K562 (cell line): ENCODE measurements around the gene KLHL22. TPM values are rescaled to one million over a fixed set of nuclear protein-coding genes. Genes with fewer than 3 reads are reported as not detected.

ENCODE experiments used
- ATF7 ChIP-seq: fragments of 450-650 bp; IDR thresholded peaks from 2 replicates; pipeline ENCODE4 v1.7.1; 2014; ENCODE audit warnings: mild to moderate bottlenecking, moderate library complexity
- BRD9 ChIP-seq: fragments of 450-650 bp; IDR thresholded peaks from 2 replicates; pipeline ENCODE4 v1.6.1; 2018; ENCODE audit warnings: low read depth; ENCODE audit not compliant: partially characterized antibody
- CAMTA2 ChIP-seq: fragments of 250-450 bp; sonication (Bioruptor Pico); conservative IDR thresholded peaks from 2 replicates; pipeline ENCODE4 v1.5.1; 2022
- E2F4 ChIP-seq: sonication (generic); formaldehyde crosslinking; IDR thresholded peaks from 2 replicates; pipeline ENCODE4 v1.8.0; 2022; ENCODE audit warnings: mild to moderate bottlenecking, low read depth, missing genetic modification reagents
- HDAC1 ChIP-seq, 2 experiments: fragments of 450-650 bp; IDR thresholded peaks; 2 replicates each; pipeline ENCODE4 v1.6.1; 2016 to 2017; ENCODE audit warnings: inconsistent platforms in 1 of 2, mild to moderate bottlenecking in 1 of 2, moderate library complexity in 1 of 2
- HDAC3 ChIP-seq: fragments of 450-650 bp; IDR thresholded peaks from 2 replicates; pipeline ENCODE4 v1.6.1; 2018; ENCODE audit warnings: borderline replicate concordance, mild to moderate bottlenecking, moderate library complexity; ENCODE audit not compliant: partially characterized antibody
- NR0B1 ChIP-seq: fragments of 450-650 bp; IDR thresholded peaks from one replicate; pipeline ENCODE4 v1.6.1; 2018; ENCODE audit warnings: mild to moderate bottlenecking, moderate library complexity; ENCODE audit not compliant: partially characterized antibody
- PHF20 ChIP-seq: fragments of 450-650 bp; IDR thresholded peaks from 2 replicates; pipeline ENCODE4 v1.6.1; 2018; ENCODE audit not compliant: partially characterized antibody
- SP1 ChIP-seq: sonication (generic); formaldehyde crosslinking; IDR thresholded peaks from 2 replicates; pipeline ENCODE4 v1.8.1; 2022; ENCODE audit warnings: mild to moderate bottlenecking, missing genetic modification reagents
- polyA plus RNA-seq, 8 experiments: library from polyadenylated mRNA; depleted of rRNA in 4 of 8; stranded (reverse) in 5 of 8; unstranded in 3 of 8; fragments of >200 nt; fragmentation: Nextera tagmentation in 2 of 8; fragmentation: Illumina TruSeq in 1 of 8; extraction: Ambion mirVana in 2 of 8; extraction: Trizol in 1 of 8; gene quantifications; 2 replicates each; pipeline versions ENCODE4 v1.2.1 to v1.2.3, GENCODE V29; 2011 to 2014; ENCODE audit warnings: inconsistent platforms in 1 of 8, missing spikeins in 1 of 8
- total RNA-seq, 7 experiments: library from RNA; depleted of rRNA in 6 of 7; stranded (reverse); fragments of >200 nt in 6 of 7; fragmentation: Illumina TruSeq in 2 of 7; extraction: Trizol in 2 of 7; gene quantifications; 2 replicates each; pipeline versions ENCODE4 v1.2.1 to v1.2.3, GENCODE V29; 2011 to 2021; ENCODE audit warnings: low replicate concordance in 1 of 7
- TF ChIP-seq, protein P1 (sequence below): fragments of 450-650 bp; IDR thresholded peaks from 2 replicates; pipeline ENCODE4 v1.6.1; 2016; ENCODE audit warnings: mild to moderate bottlenecking, moderate library complexity
- TF ChIP-seq, protein P2 (sequence below): fragments of 450-650 bp; IDR thresholded peaks from 2 replicates; pipeline ENCODE4 v1.6.1; 2016; ENCODE audit warnings: borderline replicate concordance

Gene KLHL22
- total and polyA plus RNA-seq, 9 of the 15 experiments (the other 6 are each of a cell fraction or from before 2014, with no cell fraction given), result 1.3 to 25.6 (median 15.2) TPM

DNA sequence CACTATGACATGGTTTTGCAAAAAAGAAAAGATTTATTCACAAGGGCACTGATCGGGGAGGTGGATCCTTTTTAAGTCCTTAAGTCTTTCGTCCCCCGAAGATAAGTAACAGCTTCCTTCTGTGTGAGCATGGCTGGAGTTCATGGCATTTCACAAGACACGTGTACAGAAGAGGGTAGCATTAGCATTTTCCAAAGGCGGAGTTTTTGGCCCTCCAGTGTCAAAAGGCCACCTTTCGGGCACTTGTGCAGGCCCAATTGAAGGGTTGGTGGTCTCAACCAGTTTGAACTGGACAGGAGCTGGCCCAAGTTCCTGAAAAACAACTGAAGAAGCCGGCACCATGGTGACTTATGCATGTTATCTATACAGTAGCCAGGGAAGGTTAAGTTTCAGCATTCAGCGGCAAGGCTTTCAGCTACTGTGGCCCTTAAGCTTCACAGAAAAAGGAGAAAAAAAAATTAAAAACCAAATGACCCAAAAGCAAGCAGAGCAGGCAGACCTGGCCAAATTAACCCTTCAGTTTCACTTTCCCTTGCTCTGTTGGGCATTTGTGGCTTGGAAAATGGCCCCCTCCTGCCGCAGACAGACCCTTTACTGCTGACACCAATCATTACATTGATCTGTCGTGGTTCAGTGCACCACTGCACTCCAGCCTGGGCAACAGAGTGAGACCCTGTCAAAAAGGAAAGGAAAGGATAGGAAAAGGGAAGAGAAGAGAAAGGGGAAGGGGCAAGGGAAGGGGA lies 83.0 kb downstream of the KLHL22 start (continued):
- no peak for TF ChIP-seq E2F4 (CRISPR knock-in tag)
- TF ChIP-seq HDAC3, result no peak
- TF ChIP-seq, protein P1, sequence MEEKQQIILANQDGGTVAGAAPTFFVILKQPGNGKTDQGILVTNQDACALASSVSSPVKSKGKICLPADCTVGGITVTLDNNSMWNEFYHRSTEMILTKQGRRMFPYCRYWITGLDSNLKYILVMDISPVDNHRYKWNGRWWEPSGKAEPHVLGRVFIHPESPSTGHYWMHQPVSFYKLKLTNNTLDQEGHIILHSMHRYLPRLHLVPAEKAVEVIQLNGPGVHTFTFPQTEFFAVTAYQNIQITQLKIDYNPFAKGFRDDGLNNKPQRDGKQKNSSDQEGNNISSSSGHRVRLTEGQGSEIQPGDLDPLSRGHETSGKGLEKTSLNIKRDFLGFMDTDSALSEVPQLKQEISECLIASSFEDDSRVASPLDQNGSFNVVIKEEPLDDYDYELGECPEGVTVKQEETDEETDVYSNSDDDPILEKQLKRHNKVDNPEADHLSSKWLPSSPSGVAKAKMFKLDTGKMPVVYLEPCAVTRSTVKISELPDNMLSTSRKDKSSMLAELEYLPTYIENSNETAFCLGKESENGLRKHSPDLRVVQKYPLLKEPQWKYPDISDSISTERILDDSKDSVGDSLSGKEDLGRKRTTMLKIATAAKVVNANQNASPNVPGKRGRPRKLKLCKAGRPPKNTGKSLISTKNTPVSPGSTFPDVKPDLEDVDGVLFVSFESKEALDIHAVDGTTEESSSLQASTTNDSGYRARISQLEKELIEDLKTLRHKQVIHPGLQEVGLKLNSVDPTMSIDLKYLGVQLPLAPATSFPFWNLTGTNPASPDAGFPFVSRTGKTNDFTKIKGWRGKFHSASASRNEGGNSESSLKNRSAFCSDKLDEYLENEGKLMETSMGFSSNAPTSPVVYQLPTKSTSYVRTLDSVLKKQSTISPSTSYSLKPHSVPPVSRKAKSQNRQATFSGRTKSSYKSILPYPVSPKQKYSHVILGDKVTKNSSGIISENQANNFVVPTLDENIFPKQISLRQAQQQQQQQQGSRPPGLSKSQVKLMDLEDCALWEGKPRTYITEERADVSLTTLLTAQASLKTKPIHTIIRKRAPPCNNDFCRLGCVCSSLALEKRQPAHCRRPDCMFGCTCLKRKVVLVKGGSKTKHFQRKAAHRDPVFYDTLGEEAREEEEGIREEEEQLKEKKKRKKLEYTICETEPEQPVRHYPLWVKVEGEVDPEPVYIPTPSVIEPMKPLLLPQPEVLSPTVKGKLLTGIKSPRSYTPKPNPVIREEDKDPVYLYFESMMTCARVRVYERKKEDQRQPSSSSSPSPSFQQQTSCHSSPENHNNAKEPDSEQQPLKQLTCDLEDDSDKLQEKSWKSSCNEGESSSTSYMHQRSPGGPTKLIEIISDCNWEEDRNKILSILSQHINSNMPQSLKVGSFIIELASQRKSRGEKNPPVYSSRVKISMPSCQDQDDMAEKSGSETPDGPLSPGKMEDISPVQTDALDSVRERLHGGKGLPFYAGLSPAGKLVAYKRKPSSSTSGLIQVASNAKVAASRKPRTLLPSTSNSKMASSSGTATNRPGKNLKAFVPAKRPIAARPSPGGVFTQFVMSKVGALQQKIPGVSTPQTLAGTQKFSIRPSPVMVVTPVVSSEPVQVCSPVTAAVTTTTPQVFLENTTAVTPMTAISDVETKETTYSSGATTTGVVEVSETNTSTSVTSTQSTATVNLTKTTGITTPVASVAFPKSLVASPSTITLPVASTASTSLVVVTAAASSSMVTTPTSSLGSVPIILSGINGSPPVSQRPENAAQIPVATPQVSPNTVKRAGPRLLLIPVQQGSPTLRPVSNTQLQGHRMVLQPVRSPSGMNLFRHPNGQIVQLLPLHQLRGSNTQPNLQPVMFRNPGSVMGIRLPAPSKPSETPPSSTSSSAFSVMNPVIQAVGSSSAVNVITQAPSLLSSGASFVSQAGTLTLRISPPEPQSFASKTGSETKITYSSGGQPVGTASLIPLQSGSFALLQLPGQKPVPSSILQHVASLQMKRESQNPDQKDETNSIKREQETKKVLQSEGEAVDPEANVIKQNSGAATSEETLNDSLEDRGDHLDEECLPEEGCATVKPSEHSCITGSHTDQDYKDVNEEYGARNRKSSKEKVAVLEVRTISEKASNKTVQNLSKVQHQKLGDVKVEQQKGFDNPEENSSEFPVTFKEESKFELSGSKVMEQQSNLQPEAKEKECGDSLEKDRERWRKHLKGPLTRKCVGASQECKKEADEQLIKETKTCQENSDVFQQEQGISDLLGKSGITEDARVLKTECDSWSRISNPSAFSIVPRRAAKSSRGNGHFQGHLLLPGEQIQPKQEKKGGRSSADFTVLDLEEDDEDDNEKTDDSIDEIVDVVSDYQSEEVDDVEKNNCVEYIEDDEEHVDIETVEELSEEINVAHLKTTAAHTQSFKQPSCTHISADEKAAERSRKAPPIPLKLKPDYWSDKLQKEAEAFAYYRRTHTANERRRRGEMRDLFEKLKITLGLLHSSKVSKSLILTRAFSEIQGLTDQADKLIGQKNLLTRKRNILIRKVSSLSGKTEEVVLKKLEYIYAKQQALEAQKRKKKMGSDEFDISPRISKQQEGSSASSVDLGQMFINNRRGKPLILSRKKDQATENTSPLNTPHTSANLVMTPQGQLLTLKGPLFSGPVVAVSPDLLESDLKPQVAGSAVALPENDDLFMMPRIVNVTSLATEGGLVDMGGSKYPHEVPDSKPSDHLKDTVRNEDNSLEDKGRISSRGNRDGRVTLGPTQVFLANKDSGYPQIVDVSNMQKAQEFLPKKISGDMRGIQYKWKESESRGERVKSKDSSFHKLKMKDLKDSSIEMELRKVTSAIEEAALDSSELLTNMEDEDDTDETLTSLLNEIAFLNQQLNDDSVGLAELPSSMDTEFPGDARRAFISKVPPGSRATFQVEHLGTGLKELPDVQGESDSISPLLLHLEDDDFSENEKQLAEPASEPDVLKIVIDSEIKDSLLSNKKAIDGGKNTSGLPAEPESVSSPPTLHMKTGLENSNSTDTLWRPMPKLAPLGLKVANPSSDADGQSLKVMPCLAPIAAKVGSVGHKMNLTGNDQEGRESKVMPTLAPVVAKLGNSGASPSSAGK, result no peak
- TF ChIP-seq PHF20, result peak; percentile 17
- no peak for TF ChIP-seq CAMTA2 (CRISPR knock-in tag)
- no peak for TF ChIP-seq SP1 (CRISPR knock-in tag)
- 0 out of 4 replicates have a peak, but pooled peaks of 1 of the 2 experiments have one; percentile 10 for TF ChIP-seq HDAC1 (IDR thresholded peaks at IDR 0.05)
- no peak for TF ChIP-seq NR0B1
- no peak for TF ChIP-seq BRD9
- TF ChIP-seq ATF7, result 0 out of 2 replicates have a peak, but pooled peaks have one; percentile 31
- TF ChIP-seq, protein P2, sequence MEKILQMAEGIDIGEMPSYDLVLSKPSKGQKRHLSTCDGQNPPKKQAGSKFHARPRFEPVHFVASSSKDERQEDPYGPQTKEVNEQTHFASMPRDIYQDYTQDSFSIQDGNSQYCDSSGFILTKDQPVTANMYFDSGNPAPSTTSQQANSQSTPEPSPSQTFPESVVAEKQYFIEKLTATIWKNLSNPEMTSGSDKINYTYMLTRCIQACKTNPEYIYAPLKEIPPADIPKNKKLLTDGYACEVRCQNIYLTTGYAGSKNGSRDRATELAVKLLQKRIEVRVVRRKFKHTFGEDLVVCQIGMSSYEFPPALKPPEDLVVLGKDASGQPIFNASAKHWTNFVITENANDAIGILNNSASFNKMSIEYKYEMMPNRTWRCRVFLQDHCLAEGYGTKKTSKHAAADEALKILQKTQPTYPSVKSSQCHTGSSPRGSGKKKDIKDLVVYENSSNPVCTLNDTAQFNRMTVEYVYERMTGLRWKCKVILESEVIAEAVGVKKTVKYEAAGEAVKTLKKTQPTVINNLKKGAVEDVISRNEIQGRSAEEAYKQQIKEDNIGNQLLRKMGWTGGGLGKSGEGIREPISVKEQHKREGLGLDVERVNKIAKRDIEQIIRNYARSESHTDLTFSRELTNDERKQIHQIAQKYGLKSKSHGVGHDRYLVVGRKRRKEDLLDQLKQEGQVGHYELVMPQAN, result no peak; the same call in 1 of the 2 replicates
